ENCODE measurements around the gene SYT1. TPM values are rescaled to one million over a fixed set of nuclear protein-coding genes. Genes with fewer than 3 reads are reported as not detected.

The SYT1 gene
- total and polyA plus RNA-seq, 2 donors (not counting 3 experiments of a cell fraction or from before 2014, with no cell fraction given), result 3.2 to 15.3 TPM

GRCh38 chr12:79373896-79374499, 509.4 kb downstream of the SYT1 start:
- no peak overlapping the region for H3K27ac ChIP-seq (ENCODE audit: insufficient read depth, low read depth, low read length)
- H3K4me2 ChIP-seq (ENCODE audit: insufficient read depth, low read length), result no peak overlapping the region
- no peaks in the 10 kb centered on the region for H4K20me1 ChIP-seq (replicated peaks; ENCODE audit: control insufficient read depth, extremely low read depth, insufficient read depth, low read length)
- peaks cover 4% of the 10 kb centered on the region for H3K4me1 ChIP-seq (ENCODE audit: control insufficient read depth, extremely low read depth, insufficient read depth, low read length)
- no peak overlapping the region for H3K9ac ChIP-seq (replicated peaks; ENCODE audit: extremely low read depth, insufficient read depth, low read length)
- no peaks in the 10 kb centered on the region for H3K27me3 ChIP-seq (ENCODE audit: control insufficient read depth in 2 of 2, insufficient read depth in 2 of 2, low read length in 2 of 2)
- dilution Hi-C loops (cut with MboI; ENCODE audit: extremely low pct_ligation_motif_present, low sequenced_read_pairs) (no loop called here), intact Hi-C loops (cut with micrococcal nuclease) (loop anchor here (1.0 to 10.0 kb wide), 8 partner anchors 192 to 1228 kb away; partner anchors contain the start of gene SYT1)
- no peak overlapping the region for H2AFZ ChIP-seq (ENCODE audit: low read depth, low read length)
- FAIRE-seq, result peak; percentile 43
- no TSS peak for BruUV-seq (replicated peaks)
- H3K79me2 ChIP-seq (ENCODE audit: control insufficient read depth, insufficient read depth, low read length), result no peaks in the 10 kb centered on the region
- peak; percentile 58 for DNase-seq (ENCODE audit: low read depth, low spot score)
- no peaks in the 10 kb centered on the region for H3K9me3 ChIP-seq (replicated peaks; ENCODE audit: control insufficient read depth, insufficient read depth, low read length)
- no peaks in the 10 kb centered on the region for H3K9me1 ChIP-seq (replicated peaks; ENCODE audit: control insufficient read depth, extremely low read depth, insufficient read depth, low read length)
- ChIA-PET CTCF (interaction anchor here (0.7 to 5.6 kb wide), 13 partner anchors 13 to 1229 kb away, joined by 3 to 57 read pairs (median 5); no protein-coding TSS in a partner anchor), POLR2A (no interaction called here)
- H3K36me3 ChIP-seq (ENCODE audit: control insufficient read depth in 2 of 2, extremely low read depth in 1 of 2, insufficient read depth in 2 of 2, low read length in 2 of 2), result no peaks in the 10 kb centered on the region
- TF ChIP-seq, protein P1, sequence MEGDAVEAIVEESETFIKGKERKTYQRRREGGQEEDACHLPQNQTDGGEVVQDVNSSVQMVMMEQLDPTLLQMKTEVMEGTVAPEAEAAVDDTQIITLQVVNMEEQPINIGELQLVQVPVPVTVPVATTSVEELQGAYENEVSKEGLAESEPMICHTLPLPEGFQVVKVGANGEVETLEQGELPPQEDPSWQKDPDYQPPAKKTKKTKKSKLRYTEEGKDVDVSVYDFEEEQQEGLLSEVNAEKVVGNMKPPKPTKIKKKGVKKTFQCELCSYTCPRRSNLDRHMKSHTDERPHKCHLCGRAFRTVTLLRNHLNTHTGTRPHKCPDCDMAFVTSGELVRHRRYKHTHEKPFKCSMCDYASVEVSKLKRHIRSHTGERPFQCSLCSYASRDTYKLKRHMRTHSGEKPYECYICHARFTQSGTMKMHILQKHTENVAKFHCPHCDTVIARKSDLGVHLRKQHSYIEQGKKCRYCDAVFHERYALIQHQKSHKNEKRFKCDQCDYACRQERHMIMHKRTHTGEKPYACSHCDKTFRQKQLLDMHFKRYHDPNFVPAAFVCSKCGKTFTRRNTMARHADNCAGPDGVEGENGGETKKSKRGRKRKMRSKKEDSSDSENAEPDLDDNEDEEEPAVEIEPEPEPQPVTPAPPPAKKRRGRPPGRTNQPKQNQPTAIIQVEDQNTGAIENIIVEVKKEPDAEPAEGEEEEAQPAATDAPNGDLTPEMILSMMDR (IDR thresholded peaks at IDR 0.05; ENCODE audit: extremely low read depth in 1 of 2, insufficient read depth in 1 of 2, low read depth in 1 of 2, low read length in 2 of 2), result peak; percentile 84 to 87
- TF ChIP-seq MYC (IDR thresholded peaks at IDR 0.05; ENCODE audit: low read depth, low read length), result no peak
- no peak overlapping the region for H3K4me3 ChIP-seq (replicated peaks in 1 of 3; ENCODE audit: insufficient read depth in 1 of 3, low read depth in 1 of 3, low read length in 3 of 3)

DNA sequence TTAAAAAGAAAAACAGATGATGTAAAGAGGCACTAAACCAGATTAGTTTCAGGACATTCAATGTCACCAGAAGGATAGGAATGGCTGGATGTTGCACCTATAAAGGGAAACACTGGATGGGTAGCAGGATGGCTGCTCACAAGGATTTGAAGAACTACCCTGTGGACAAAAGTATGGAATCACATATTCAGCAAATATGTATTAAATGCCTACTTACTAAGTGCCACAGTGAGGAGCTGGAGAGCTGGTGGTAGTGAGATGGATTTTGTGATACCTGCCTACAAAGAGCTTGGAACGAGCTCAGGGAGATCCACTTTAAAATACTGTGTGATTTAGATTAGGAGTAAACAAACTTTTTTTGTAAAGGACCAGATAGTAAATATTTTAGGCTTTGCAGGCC, 510.0 kb downstream of the SYT1 start:
- Histone ChIP-seq H3K4me2 (ENCODE audit: insufficient read depth, low read length) (no peak overlapping the region), H2AFZ (ENCODE audit: low read depth, low read length) (no peak overlapping the region), H3K79me2 (ENCODE audit: control insufficient read depth, insufficient read depth, low read length) (no peaks in the 10 kb centered on the region), H3K9me3 (replicated peaks; ENCODE audit: control insufficient read depth, insufficient read depth, low read length) (no peaks in the 10 kb centered on the region), H3K27ac (ENCODE audit: insufficient read depth, low read depth, low read length) (no peak overlapping the region), H3K36me3 (ENCODE audit: control insufficient read depth in 2 of 2, extremely low read depth in 1 of 2, insufficient read depth in 2 of 2, low read length in 2 of 2) (no peaks in the 10 kb centered on the region), H3K9ac (replicated peaks; ENCODE audit: extremely low read depth, insufficient read depth, low read length) (no peak overlapping the region), H3K4me3 (replicated peaks in 1 of 3; ENCODE audit: insufficient read depth in 1 of 3, low read depth in 1 of 3, low read length in 3 of 3) (no peak overlapping the region), H3K27me3 (ENCODE audit: control insufficient read depth in 2 of 2, insufficient read depth in 2 of 2, low read length in 2 of 2) (no peaks in the 10 kb centered on the region), H4K20me1 (replicated peaks; ENCODE audit: control insufficient read depth, extremely low read depth, insufficient read depth, low read length) (no peaks in the 10 kb centered on the region), H3K9me1 (replicated peaks; ENCODE audit: control insufficient read depth, extremely low read depth, insufficient read depth, low read length) (no peaks in the 10 kb centered on the region), H3K4me1 (ENCODE audit: control insufficient read depth, extremely low read depth, insufficient read depth, low read length) (peaks cover 4% of the 10 kb centered on the region)
- no peak for FAIRE-seq
- CTCF ChIA-PET, result interaction anchor here (0.6 to 5.6 kb wide), 12 partner anchors 12 to 1229 kb away, joined by 3 to 57 read pairs (median 4); no protein-coding TSS in a partner anchor
- DNase-seq (ENCODE audit: low read depth, low spot score), result no peak
- intact Hi-C loops (cut with micrococcal nuclease) (loop anchor here (1.0 to 10.0 kb wide), 8 partner anchors 192 to 1228 kb away; partner anchors contain the start of gene SYT1), dilution Hi-C loops (cut with MboI; ENCODE audit: extremely low pct_ligation_motif_present, low sequenced_read_pairs) (no loop called here)
- POLR2A ChIA-PET, result no interaction called here
- no peak for TF ChIP-seq EZH2 (IDR thresholded peaks at IDR 0.05; ENCODE audit: borderline replicate concordance, low read depth, low read length, severe bottlenecking)
- no peak for TF ChIP-seq JUN (IDR thresholded peaks at IDR 0.05; ENCODE audit: borderline replicate concordance, insufficient read depth, insufficient read length, low read depth)
- TF ChIP-seq POLR2A (IDR thresholded peaks at IDR 0.05; ENCODE audit: low read depth, low read length), result no peak
- no peak for TF ChIP-seq MYC (IDR thresholded peaks at IDR 0.05; ENCODE audit: low read depth, low read length)
- TF ChIP-seq, protein P1 (IDR thresholded peaks at IDR 0.05; ENCODE audit: extremely low read depth in 1 of 2, insufficient read depth in 1 of 2, low read depth in 1 of 2, low read length in 2 of 2), result no peak
- no peak for TF ChIP-seq POLR2AphosphoS5 (IDR thresholded peaks at IDR 0.05; ENCODE audit: insufficient read depth, low read depth, low read length)
- TF ChIP-seq GATA2 (IDR thresholded peaks at IDR 0.05; ENCODE audit: insufficient read depth, insufficient read length, low read depth, low read length), result no peak
- TF ChIP-seq MAX (IDR thresholded peaks at IDR 0.05; ENCODE audit: insufficient read depth, insufficient read length), result no peak
- no peak for TF ChIP-seq FOS (IDR thresholded peaks at IDR 0.05; ENCODE audit: borderline replicate concordance, insufficient read depth, low read length)
- BruUV-seq (replicated peaks), result no TSS peak

Measured in endothelial cell of umbilical vein (primary cell).